NCI-H2029 treated with DMSO at 0.1 percent for 48 hours (cell line): ENCODE results near the gene CDK4.
"Not testable (repeated sequence)": the region's sequence is repeated elsewhere in the genome, so short reads cannot be mapped to it uniquely, and the experiment has no call there.

ENCODE experiments used
- DNase-seq: peaks from one replicate; lab custom pipeline; 2025; lab: John Stamatoyannopoulos, UW

CDK4 gene

DNA sequence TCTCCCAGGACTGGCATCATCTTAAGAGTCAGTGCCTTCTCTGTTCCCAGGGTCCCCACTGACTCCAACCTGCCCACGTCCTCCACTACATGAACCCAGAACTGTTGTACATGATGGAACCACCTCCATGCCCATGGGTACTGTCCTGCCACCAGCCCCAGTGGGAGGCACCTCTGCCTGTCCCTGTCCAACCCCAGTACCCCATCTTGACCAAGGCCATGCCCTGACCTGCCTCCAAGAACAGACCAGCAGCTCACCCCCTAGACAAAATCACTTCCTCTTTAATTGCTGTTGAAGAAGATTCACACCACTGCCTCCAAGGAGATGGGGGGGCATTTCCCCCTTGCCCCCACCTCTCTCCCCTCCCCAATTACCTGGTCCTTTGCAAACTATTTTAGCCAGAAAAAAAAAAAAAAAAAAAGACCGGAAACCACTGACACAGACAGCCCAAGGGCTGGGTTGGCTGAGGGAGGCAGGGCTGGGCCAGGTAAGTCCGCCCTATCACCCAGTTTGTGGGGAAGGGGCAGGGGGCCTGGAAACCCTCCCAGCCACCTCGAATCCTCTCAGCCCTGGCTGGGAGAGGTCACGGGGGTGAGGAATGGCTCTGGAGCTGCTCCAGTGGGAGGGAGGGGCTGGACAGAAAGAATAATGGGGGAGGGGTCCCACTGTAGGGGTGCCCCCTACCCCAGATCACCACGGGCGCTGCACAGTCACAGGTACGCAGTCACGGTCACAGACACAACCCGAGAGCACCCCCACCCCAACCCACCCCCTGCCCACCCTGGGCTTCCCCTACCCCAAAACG, 27.0 kb downstream of the CDK4 start:
- no peak for DNase-seq

GRCh38 chr12:57724003-57724935, 27.8 kb downstream of the CDK4 start:
- DNase-seq, result no peak

DNA sequence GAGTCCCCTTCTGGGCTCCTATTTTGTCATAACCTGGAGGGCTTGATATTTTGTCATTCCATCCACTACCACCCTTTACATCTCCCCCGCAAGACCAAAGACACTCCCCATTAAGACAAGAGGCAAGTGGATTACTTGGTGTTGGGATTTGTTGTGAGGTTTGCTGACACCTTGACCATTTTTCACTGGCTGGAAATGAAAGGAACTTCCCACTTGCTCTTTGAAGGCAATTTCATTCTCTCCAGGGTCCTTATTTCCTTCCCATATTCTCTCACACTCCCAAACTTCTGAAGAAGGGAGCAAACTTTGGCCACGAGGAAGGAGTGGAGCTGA, 28.5 kb downstream of the CDK4 start:
- DNase-seq, result no peak

DNA sequence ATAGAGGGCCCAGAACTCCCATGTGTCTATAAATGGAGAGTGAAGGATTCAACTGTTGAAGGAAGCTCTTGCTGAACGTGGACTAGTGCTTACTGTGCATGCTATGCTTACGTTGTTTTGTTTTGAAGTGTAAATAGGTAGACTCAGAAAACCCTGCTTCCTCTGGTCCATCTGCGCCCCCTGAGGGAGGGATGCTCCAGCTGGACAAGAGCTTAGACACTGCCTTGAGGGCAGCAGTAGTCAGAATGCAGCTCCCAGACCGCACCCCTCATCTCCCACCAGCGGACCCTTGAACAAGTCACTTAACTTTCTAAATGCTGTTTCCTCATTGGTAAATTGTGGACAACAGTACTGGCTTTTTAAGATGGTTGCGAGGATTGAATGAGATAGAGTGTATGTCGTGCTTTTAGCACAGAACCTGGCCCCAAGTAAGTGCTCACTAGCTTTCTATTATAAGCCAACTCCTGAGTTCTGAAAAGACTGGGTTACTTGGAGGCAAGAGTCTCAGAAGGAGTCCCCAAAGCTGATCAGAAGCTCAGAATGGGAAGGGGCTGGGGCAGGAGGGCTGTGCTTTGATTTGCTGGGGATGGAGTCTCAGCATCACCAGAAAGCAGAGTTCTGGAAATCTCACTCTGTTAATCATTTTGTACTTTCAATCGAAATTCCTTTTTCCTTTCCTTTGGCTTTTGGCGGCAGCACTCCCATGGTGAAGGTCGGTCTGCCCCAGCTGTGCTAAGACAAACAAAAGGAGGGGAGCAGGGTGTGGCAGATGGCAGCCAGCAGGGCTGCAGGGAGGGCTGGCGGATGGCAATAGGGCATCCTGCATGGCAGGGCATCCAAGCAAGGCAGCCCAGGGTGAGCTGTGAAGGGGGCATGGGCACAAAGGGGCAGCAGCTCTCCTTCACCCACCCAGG, 29.1 kb downstream of the CDK4 start:
- no peak for DNase-seq

GRCh38 chr12:57721846-57722608, 30.1 kb downstream of the CDK4 start:
- not testable (repeated sequence) for DNase-seq

DNA sequence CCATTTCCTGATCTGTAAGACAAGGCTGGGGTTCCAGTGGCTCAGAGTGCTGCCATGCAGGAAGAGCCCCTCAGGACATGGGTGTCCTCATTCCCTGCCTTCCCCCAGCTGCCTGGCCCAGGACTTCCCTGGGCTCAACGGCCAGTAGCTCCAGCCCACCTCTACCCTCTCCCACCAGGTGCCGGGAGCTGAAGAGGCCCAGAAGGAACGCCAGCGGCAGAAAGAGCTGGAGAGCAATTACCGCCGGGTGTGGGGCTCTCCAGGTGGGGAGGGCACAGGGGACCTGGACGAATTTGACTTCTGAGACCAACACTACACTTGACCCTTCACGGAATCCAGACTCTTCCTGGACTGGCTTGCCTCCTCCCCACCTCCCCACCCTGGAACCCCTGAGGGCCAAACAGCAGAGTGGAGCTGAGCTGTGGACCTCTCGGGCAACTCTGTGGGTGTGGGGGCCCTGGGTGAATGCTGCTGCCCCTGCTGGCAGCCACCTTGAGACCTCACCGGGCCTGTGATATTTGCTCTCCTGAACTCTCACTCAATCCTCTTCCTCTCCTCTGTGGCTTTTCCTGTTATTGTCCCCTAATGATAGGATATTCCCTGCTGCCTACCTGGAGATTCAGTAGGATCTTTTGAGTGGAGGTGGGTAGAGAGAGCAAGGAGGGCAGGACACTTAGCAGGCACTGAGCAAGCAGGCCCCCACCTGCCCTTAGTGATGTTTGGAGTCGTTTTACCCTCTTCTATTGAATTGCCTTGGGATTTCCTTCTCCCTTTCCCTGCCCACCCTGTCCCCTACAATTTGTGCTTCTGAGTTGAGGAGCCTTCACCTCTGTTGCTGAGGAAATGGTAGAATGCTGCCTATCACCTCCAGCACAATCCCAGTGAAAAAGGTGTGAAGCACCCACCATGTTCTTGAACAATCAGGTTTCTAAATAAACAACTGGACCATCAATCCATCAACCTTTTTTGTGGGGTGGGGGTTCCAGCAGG, 31.2 kb downstream of the CDK4 start:
- no peak for DNase-seq

DNA sequence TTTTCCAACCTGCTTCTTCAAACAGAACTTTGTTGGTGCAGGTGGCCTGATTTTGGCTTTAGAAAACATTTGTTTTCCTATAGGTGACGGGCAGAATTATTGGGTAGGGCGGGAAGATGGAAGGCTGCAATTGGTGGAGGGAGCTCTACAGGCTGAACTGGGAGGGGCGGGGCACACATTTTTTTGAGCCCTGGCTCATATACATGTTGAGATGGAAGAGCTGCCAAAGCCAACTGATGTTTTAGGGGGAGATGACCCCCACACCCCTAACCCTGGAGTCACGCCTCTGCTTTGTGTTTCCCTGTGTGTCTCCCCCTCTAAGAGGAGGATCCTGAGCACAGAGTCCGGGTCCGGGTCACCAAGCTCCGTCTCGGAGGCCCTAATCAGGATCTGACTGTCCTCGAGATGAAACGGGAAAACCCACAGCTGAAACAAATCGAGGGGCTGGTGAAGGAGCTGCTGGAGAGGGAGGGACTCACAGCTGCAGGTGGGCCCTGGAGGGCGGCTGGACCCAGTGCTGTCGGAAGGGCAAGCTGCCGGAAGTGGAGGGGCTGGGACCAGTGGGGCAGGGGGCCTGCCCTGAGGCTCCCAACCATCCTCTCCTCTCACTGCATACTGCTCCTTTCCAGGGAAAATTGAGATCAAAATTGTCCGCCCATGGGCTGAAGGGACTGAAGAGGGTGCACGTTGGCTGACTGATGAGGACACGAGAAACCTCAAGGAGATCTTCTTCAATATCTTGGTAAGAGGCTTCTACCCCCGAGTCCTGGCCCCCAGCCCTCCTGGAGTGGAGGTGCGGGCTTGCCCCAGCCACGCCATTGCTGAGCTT, 32.1 kb downstream of the CDK4 start:
- DNase-seq, result no peak

DNA sequence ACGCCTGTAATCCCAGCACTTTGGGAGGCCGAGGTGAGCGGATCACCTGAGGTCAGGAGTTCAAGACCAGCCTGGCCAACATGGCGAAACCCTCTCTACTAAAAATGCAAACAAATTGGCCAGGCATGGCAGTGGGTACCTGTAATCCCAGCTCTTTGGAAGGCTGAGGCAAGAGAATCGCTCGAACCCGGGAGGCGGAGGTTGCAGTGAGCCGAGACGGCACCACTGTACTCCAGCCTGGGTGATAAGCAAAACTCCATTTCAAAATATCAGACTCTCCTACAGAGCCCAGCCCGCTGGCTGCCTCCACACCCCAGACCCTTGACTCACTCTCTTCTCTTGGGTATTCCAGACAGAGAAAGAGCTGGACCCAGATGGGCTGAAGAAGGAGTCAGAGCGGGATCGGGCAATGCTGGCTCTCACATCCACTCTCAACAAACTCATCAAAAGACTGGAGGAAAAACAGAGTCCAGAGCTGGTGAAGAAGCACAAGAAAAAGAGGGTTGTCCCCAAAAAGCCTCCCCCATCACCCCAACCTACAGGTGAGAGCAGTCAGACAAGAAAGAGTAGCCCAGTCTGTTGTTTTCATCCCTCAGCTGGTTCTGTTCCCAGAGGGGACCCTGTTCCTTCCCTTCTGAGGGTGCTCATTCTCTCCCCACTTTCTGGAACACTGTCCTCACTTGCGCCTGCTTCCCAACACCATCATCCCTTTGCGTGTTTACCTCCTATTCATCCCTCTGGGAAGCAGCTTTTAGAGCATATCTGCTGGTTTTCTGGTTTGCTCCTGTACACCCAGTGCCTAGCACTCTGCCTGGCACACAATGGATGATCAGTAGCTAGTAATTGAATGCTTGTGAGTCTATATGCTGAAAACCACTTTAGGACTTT, 33.2 kb downstream of the CDK4 start:
- DNase-seq, result no peak

- DNase-seq, result no peak
These were observed 34.1 kb downstream of the CDK4 start for GRCh38 chr12:57717846-57718640.

DNA sequence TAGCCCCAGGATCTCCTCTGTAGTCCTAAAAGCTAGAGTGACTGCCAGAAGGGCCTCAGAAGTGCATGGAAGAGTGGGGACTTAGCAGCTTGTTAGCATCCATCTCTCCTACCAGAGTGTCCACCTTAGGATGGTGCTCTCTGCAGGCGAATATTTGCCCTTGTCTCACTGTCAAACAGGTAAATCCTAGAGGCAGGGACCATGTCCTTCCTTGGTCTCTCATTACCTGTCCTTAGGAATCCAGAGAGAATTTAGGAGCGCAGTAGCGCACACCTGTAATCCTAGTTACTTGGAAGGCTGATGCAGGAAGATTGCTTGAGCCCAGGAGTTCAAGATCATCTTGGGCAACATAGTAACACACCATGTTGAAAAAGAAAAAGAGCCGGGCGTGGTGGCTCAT, 35.0 kb downstream of the CDK4 start:
- DNase-seq, result no peak

GRCh38 chr12:57716305-57716704, 35.8 kb downstream of the CDK4 start:
- no peak for DNase-seq

DNA sequence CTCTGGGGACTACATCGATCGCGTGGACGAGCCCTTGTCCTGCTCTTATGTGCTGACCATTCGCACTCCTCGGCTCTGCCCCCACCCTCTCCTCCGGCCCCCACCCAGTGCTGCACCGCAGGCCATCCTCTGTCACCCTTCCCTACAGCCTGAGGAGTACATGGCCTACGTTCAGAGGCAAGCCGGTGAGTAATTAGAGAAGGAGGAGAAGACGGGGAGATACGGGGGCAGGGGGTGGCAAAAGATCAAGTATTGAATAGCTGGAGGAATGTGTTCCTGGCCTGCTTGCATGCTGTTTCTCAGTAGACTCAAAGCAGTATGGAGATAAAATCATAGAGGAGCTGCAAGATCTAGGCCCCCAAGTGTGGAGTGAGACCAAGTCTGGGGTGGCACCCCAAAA, 36.3 kb downstream of the CDK4 start:
- no peak for DNase-seq

DNA sequence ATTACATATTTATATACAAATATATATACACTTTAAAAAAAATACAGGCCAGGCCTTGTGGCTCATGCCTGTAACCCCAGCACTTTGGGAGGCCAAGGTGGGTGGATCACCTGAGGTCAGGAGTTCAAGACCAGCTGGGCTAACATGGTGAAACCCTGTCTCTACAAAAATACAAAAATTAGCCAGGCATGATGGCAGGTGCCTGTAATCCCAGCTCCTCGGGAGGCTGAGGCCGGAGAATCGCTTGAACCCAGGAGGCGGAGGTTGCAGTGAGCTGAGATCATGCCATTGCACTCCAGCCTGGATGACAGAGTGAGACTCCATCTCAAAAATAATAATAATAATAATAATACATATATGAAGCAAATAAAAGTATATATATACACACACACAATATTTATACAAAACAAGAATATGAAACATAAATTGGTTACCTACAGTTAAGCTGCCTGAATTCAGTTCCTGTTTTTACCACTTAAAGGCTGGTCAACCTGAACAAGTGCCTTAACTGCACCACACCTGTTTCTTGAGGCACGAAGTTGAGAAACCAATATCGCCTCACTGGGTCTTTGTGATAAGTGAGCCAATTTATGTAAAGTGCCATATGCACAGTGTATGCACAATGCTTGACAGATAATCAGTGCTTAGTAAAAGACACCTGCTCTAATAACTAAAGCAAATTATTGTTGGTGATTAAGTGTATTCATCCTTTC, 36.9 kb downstream of the CDK4 start:
- not testable (repeated sequence) for DNase-seq

DNA sequence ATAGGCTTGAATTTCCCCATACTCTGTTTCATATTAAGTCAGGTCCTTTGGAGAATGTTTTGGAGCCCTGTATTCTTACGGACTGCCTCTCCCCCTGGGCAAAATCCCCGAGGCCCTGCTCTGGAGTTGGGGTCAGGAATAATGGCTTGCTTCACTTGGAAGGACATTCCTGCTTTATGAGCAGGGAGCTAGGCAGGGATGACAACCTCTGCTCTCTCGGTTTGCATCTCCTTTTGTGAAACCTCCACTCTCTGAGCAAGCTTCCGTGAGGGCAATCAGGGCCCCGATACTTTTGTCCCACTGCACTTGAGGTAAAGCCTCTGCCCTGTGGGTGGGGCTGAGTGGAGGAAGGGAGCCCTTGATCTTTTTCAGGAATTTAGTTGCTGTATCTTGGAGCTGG, 38.9 kb downstream of the CDK4 start:
- no peak for DNase-seq

DNA sequence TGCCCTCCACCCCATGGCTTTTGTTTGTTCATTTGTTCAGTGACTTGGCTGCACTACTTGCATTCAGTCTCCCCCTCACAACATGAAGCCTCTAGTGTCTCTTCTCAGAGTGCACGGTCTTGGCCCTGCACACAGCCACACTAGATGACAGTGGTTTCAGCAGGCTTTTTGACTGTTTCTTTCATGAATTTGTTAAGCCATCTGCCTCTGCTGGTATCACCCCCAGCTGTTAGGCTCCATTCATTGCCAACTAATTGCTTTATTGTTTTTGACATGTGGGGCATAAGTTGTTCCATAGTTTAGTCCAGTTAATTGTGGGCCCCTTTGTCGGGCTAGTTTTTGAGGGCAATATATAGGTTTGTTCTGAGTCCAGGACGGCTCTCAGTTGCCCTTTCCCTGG, 39.4 kb downstream of the CDK4 start:
- DNase-seq, result no peak

GRCh38 chr12:57708296-57708695, 43.8 kb downstream of the CDK4 start:
- DNase-seq, result no peak

DNA sequence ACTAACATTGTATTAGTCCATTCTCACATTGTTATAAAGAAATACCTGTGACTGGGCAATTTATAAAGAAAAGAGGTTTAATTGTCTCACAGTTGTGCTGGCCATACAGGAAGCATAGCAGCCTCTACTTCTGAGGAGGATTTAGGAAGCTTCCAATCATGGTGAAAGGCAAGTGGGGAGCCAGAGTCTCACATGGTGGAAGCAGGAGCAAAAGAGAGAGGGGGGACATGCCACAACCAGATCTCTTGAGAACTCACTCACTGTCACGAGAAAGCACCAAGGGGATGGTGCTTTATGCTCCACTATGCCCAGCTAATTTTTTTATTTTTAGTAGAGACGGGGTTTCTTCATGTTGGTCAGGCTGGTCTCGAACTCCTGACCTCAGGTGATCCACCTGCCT, 44.9 kb downstream of the CDK4 start:
- no peak for DNase-seq
